Activated CD8-positive, alpha-beta memory T cell treated with anti-CD3 and anti-CD28 coated beads, Interleukin-2, amount 50 U/mL, for 24 hours (primary cell): ENCODE data around the gene ATXN1.

Experiments
- DNase-seq: peaks from one replicate; pipeline ENCODE4 v3.0.0-alpha.2; 2020; ENCODE audit errors: extremely low read depth

The ATXN1 gene

DNA sequence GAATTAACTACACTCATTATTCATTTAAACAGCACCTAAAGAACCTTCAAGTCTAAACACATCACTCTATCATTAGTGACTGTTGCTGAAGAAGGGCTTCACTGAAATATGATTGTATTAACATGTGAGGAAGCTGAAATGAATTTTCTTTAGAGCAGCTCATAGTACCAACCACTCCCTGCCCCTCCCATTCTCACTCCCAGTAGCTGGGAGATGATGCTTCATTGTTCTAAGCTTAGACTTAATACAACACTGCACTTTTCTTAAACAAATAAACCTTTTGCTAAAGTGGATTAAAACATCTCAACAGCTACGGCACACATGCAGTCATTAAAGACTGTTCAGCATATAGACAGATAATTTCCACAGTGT lies 63.1 kb downstream of the ATXN1 start:
- no peak for DNase-seq

- no peak for DNase-seq
These were observed 63.7 kb downstream of the ATXN1 start for GRCh38 chr6:16697437-16698161.

GRCh38 chr6:16696496-16696895 lies 64.8 kb downstream of the ATXN1 start:
- no peak for DNase-seq

DNA sequence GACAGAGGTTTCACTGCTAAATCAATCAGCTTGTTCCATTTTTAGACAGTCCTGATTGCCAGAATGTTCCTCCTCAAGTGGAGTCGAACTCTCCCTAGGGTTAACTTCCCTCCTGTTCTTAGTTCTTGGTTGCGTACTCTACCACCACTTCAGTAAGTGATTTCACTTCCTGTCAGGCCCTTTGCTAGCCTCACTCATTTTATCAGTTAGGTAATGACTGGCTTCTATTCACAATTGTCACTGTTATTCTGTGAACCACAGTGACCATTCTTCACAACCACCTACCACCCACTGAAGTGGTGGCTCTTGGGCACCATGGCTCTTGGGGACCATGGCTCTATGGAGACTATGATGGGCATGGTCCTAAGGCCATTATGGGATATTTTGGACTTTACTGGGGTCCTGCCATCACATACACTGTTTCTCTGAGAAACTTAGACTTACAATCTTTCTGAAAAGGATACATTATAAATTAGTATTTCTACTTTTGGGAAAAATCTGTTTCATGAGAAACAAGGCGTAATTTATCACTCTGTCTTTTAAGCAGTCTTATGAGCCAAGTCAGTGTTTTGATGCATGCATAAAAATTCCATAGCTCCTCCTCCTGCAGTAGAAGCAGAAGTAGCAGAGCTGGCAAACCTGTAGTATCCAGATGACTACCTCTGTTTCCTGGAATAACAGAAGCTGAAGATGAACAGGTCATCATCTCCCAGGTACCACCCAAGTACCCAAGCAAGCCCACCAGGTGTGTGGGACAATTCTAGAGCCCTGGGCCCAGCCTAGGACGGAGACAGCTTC lies 66.3 kb downstream of the ATXN1 start:
- no peak for DNase-seq

- DNase-seq: no peak
These were observed 69.9 kb downstream of the ATXN1 start for GRCh38 chr6:16691324-16691723.

GRCh38 chr6:16690608-16691142 lies 70.6 kb downstream of the ATXN1 start:
- no peak for DNase-seq

DNA sequence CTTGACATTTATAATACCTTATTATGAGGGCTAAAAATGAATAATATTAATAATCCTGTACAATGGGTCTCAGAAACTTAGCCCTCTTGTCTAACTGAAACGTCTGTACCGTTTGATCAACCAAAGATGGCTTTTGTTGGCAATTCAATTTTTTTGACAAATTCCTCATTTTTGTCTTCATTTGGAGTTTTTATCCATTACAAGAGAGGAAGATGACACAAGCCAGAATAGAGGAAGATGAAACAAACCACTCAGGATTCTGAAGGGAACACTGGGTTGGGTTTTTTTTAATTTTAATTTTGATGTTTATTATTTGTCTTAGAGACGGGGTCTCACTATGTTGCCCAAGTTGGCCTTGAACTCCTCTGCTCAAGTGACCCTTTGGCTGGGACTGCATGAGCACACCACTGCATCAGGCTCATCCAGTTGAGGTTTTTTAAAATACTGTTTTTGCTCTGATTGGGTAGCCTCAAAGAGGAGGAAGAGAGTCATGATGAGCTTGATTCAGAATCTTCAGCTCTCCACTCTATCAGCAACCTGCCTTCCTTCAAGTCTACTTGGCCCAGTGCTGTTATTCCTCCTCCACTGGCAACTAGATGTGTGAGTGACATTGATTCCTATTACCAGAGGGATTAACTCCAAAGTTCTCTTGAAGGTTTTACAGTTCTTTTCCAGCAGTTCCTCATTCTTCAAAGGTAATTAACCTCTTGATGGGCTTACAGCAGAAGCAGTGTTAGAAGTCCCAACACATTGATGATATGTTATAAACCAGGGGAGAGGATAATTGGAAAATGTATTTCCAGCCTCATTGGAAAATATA lies 71.3 kb downstream of the ATXN1 start:
- no peak for DNase-seq

DNA sequence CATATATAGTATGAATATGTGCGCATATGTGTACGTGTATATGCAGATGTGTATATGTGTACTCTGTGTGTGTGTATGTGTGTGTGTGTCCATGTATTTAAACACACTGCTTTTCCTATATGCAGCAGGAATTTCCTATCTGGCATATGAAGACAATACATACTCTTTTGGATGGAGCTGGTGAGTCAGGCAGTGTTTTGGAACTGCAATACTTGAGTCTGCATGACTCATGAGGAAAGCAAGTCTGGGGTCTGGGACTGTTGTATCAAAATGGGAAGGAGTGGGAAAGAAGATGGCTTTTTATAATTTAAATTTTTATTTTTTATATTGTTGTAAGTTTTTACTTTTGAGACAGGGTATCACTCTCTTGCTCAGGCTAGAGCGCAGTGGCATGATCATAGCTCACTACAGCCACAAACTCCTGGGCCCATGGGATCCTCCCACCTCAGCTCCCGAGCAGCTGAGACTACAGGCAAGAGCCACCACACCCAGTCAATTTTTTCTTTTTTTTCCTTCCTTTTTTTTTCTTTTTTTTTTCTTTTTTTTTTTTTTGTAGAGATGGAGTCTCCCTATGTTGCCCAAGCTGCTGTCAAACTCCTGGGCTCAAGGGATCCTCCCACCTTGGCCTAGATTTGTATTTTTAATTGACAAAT lies 72.2 kb downstream of the ATXN1 start:
- no peak for DNase-seq

DNA sequence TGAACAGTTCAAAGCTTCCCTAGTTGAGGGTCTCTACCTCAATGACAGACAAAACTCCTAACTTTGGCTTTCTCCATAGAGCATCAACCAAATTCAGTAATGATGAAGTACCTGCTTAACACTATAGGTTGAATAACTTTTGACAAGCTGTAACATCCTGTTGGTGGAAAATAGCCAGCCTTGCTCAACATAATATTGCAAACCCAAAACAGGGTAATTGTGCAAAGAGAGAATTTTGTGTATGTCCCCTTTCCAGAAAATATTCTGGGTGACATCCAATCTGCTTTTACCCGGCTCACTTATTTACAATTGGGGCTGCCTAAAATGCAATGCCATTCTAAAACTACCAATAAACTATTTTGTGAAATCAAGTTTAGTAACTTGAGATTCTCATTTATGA lies 72.8 kb downstream of the ATXN1 start:
- DNase-seq: no peak

DNA sequence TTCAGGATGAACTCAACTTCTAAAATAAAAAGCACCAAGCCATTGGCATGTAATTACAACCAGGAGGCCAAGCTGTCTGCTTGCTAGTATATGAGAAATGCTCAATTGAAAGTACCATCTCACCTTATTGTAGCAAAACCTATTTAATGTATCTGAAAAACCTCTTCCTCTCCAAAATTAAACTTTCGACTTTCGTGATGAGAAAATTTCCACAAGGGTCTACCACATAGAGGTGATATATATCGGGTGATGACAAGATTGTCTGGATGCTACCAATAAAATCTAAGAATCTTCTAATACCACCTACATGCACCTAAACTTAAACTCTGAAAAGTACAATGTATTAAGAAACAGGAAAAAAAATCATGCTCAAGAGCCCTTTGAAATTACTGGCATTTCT lies 74.2 kb downstream of the ATXN1 start:
- DNase-seq: no peak

- peak; percentile 86 for DNase-seq
These were observed 76.2 kb downstream of the ATXN1 start for GRCh38 chr6:16684896-16685554.

- DNase-seq: no peak
These were observed 77.0 kb downstream of the ATXN1 start for GRCh38 chr6:16684195-16684689.

DNA sequence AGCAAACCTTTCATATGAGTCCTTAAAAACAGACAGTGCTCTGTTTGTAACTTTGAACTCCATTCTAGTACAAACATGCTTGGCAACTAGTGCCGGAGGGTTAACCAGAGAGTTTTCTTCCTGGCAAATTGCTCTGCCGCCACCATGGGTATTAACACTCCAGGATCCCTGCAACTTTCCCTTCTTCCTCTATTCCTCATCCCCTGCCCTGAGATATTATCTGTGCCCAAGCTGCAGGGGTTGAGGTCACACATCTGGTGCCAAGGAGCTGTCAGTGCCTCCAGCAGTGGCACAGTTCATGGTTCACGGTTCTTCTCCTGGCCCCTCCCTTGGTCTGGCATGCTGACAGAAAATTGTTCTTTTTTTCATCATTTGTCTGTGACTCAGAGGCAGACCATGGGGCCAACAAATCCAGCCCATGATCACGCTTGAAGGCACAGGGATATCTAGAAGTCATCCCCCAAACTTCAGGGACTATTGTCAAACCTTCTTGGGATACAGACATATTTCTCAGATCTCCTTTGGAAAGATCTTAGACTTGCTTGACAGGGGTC lies 77.5 kb downstream of the ATXN1 start:
- DNase-seq: no peak

DNA sequence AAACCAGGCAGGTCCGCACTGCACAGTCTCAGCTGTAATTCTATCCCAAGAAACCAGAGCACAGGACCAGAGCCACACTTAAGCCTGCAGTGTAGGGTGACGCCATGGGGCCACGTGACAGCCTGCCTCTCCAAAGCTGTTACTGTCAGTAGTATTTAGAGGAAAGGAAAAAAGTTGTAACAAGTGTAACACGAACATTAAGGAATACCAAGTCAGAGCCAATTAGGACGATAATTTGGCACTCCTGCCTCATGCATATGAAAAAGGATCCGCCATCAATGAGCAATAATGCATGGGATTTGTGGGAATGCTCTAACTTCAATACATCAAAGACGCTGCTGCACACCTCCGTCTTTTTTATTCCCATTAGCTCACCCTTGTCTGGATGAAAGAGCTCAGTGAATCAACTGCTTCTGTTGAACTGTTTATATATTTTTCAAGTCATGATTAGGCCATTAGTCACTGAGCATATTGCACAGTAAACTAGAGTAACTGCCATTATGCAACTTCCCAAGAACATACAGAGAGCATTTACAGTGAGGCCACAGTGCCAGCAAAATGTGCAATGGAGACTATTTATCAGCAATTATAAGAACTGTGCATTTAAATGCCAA lies 79.9 kb downstream of the ATXN1 start:
- DNase-seq: no peak

- no peak for DNase-seq
These were observed 82.2 kb downstream of the ATXN1 start for GRCh38 chr6:16679050-16679449.

DNA sequence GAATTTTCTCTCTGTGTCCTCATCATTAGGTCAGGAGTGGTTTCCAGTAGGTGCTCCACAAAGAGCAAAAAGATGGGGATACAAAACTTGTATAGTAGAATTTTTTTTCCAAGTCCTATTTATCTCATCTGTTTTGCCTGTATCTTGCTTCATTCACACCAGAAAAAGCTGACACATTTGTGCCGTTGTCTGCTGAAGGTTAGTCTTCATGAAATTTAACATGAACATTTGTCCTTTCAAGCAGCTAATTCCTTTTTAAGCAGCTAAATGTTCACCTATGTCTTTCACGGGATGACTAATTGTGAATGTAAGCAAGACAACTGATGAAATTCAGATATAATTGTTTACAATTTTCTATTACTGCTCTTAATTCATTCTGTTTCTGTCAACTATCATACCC lies 83.8 kb downstream of the ATXN1 start:
- no peak for DNase-seq

DNA sequence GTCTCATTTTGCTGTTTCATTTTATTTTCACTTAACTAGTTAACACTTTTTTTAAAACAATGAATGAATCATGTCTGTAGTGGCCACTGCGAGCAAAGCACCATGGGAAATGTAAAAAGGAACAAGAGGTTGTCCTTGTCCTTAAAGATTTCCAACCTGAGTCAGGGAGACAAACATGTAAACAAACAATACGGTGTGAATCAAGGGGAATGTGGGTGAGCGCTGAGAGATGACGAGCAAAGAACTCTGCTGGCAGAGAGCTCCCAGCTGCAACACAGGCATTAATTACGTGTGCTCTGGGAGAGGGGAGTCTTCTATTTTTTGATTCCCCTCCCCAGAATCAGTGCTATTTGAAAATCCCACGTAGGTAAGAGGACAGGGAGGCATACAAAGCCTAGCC lies 84.3 kb downstream of the ATXN1 start:
- DNase-seq: no peak

DNA sequence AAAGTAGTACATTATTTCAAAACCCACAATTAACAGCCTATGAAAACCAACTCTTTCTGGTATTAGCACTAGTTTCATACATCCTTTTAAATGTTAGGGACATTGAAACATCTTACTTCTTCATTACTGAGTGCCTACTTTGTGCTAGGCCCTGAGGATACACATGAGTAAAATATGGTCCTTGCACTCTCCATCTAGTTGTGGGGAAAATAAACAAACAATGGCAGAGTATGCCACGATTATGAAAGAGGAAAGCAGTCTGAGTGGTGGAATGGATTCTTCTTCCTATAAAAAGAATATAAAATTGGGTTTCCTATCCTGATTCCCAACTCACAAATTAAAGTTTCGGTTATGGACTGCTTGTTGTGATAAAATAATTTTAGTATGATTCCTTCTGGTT lies 84.9 kb downstream of the ATXN1 start:
- DNase-seq: no peak

DNA sequence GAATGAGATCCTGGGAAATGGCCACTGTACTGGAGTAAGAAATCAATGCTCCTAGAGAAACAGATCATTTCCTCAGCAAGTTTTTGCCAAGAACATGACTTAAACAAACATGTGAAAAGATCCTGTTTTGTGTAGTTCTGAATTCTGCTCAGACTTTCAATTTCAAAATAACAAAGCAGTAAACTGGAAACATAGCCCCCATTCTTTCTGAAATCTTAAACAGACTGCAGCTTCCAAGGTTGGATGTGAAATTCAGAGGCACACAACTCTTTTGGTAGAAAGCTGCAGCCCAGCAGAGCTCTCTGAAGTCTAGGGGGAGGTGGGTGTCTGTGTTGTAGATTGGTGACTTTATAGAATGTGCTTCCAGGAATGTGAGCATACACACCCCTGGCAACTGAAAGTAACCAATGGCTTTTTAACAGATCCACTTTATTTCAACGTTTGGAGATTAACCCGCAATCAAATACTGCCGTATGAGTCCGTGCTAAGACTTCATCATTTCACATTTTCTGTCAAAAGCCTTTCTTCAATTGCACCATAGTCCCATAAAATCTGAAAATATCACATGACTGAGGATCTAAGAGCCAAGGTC lies 86.4 kb downstream of the ATXN1 start:
- no peak for DNase-seq
